Stimulated activated CD8-positive, alpha-beta memory T cell treated with anti-CD3 and anti-CD28 coated beads, Interleukin-12 subunit alpha, Interleukin-12 subunit beta, amount 100 ng/mL, for 1 hour (primary cell): ENCODE data around the gene TRAPPC1.
"Not testable (repeated sequence)": the region's sequence is repeated elsewhere in the genome, so short reads cannot be mapped to it uniquely, and the experiment has no call there.

Source experiments
- DNase-seq: peaks from one replicate; pipeline ENCODE4 v3.0.0-alpha.2; 2020; ENCODE audit warnings: low read depth

The TRAPPC1 gene

GRCh38 chr17:7931709-7932482 is at the start of gene TRAPPC1, which contains the start of gene CNTROB:
TRAPPC1 (minus strand) TSS chr17:7931946; CDS start chr17:7931829, 117 bp downstream.
CNTROB (plus strand) TSS chr17:7932206; CDS start chr17:7933080, 874 bp downstream.
- DNase-seq, result peak; percentile 99

GRCh38 chr17:7977805-7978204 is 46.1 kb upstream of the TRAPPC1 start:
- no peak for DNase-seq

- no peak for DNase-seq
Measured at GRCh38 chr17:7977039-7977438, 45.3 kb upstream of the TRAPPC1 start.

- DNase-seq, result no peak
Measured at GRCh38 chr17:7974638-7975131, 42.9 kb upstream of the TRAPPC1 start.

GRCh38 chr17:7972131-7972785 is 40.5 kb upstream of the TRAPPC1 start:
- no peak for DNase-seq

- DNase-seq, result no peak
Measured at GRCh38 chr17:7971651-7972050, 39.9 kb upstream of the TRAPPC1 start.

- no peak for DNase-seq
Measured at GRCh38 chr17:7969433-7969832, 37.7 kb upstream of the TRAPPC1 start.

- DNase-seq, result no peak
Measured at GRCh38 chr17:7967751-7968150, 36.0 kb upstream of the TRAPPC1 start.

GRCh38 chr17:7961421-7961820 is 29.7 kb upstream of the TRAPPC1 start:
- no peak for DNase-seq

GRCh38 chr17:7959503-7960253 is 27.9 kb upstream of the TRAPPC1 start:
- no peak for DNase-seq

- DNase-seq, result no peak
Measured at GRCh38 chr17:7956228-7956965, 24.7 kb upstream of the TRAPPC1 start.

GRCh38 chr17:7955414-7956227 is 23.9 kb upstream of the TRAPPC1 start:
- DNase-seq, result no peak

- not testable (repeated sequence) for DNase-seq
Measured at GRCh38 chr17:7953266-7953665, 21.5 kb upstream of the TRAPPC1 start.

GRCh38 chr17:7951143-7951792 is 19.5 kb upstream of the TRAPPC1 start:
- no peak for DNase-seq

GRCh38 chr17:7950578-7950977 is 18.8 kb upstream of the TRAPPC1 start:
- no peak for DNase-seq

- DNase-seq, result no peak
Measured at GRCh38 chr17:7947651-7948050, 15.9 kb upstream of the TRAPPC1 start.

- DNase-seq, result no peak
Measured at GRCh38 chr17:7946441-7946840, 14.7 kb upstream of the TRAPPC1 start.

- no peak for DNase-seq
Measured at GRCh38 chr17:7945651-7946050, 13.9 kb upstream of the TRAPPC1 start.

- no peak for DNase-seq
Measured at GRCh38 chr17:7944326-7944725, 12.6 kb upstream of the TRAPPC1 start.

- DNase-seq, result no peak
Measured at GRCh38 chr17:7943291-7943690, 11.5 kb upstream of the TRAPPC1 start.
